Esophagus squamous epithelium (tissue), 4 donors: ENCODE measurements around the gene SFMBT2.

Experiments used
- CTCF ChIP-seq, 6 experiments: fragments of 450-650 bp in 4 of 6; fragments of 200-600 bp in 2 of 6; sonication (generic) in 2 of 6; IDR thresholded peaks; one replicate each; pipeline ENCODE4 v1.5.1; 2016 to 2019; ENCODE audit warnings: antibody characterized with exemption in 6 of 6, mild to moderate bottlenecking in 4 of 6, moderate library complexity in 4 of 6
- POLR2A ChIP-seq, 4 donors: fragments of 450-650 bp; IDR thresholded peaks; one replicate each; pipeline ENCODE4 v1.6.1; 2017; ENCODE audit warnings: antibody characterized with exemption in 4 of 4, mild to moderate bottlenecking in 4 of 4, moderate library complexity in 3 of 4

GRCh38 chr10:7265396-7266123 is 145.3 kb downstream of the SFMBT2 start:
- no peak for TF ChIP-seq CTCF (IDR thresholded peaks at IDR 0.05)
- TF ChIP-seq POLR2A (IDR thresholded peaks at IDR 0.05) = no peak
